SK-N-SH treated with all-trans-retinoic acid at 6 μM for 48 hours (cell line): ENCODE results near the gene TPBG.

Experiments used
- ATAC-seq: fragments of 200-7000 bp; cut with Tn5 transposase; 3 replicates; pipeline ENCODE4 v1.9.1; 2020; ENCODE audit warnings: mild to moderate bottlenecking, moderate library complexity
- ARNTL ChIP-seq: fragments of 450-650 bp; formaldehyde crosslinking; IDR thresholded peaks from 2 replicates; pipeline ENCODE4 v1.5.0; 2020; ENCODE audit warnings: low read depth, mild to moderate bottlenecking, moderate library complexity, borderline replicate concordance
- BACH2 ChIP-seq: fragments of 250-450 bp; sonication (Bioruptor Pico); IDR thresholded peaks from 2 replicates; pipeline ENCODE4 v1.9.0; 2021; ENCODE audit warnings: mild to moderate bottlenecking, borderline replicate concordance
- CREB5 ChIP-seq: fragments of 250-450 bp; sonication (Bioruptor Pico); IDR thresholded peaks from 2 replicates; pipeline ENCODE4 v1.5.1; 2020; ENCODE audit warnings: low read depth, mild to moderate bottlenecking, moderate library complexity
- CSDC2 ChIP-seq: fragments of 250-450 bp; sonication (Bioruptor Pico); IDR thresholded peaks from 2 replicates; pipeline ENCODE4 v1.5.0; 2020; ENCODE audit warnings: mild to moderate bottlenecking, moderate library complexity
- CSRNP3 ChIP-seq: fragments of 250-450 bp; sonication (Bioruptor Pico); IDR thresholded peaks from 2 replicates; pipeline ENCODE4 v1.5.1; 2021; ENCODE audit warnings: mild to moderate bottlenecking, moderate library complexity
- ESRRG ChIP-seq: fragments of 250-450 bp; sonication (Bioruptor Pico); IDR thresholded peaks from 2 replicates; pipeline ENCODE4 v1.6.1; 2021; ENCODE audit warnings: mild to moderate bottlenecking
- ISL1 ChIP-seq: fragments of 250-450 bp; sonication (Bioruptor Pico); IDR thresholded peaks from 2 replicates; pipeline ENCODE4 v2.1.2; 2022; ENCODE audit warnings: mild to moderate bottlenecking, moderate library complexity
- OSR1 ChIP-seq: fragments of 250-450 bp; sonication (Bioruptor Pico); IDR thresholded peaks from 2 replicates; pipeline ENCODE4 v1.8.0; 2022; ENCODE audit warnings: moderate library complexity, mild to moderate bottlenecking, inconsistent platforms
- POU6F1 ChIP-seq: fragments of 250-450 bp; sonication (Bioruptor Pico); IDR thresholded peaks from 2 replicates; pipeline ENCODE4 v1.8.0; 2021; ENCODE audit warnings: low read depth, mild to moderate bottlenecking, moderate library complexity, borderline replicate concordance
- RARB ChIP-seq: fragments of 250-450 bp; sonication (Bioruptor Pico); IDR thresholded peaks from 2 replicates; pipeline ENCODE4 v1.8.0; 2021; ENCODE audit warnings: mild to moderate bottlenecking, moderate library complexity
- SNAI2 ChIP-seq: fragments of 250-450 bp; sonication (Bioruptor Pico); IDR thresholded peaks from 2 replicates; pipeline ENCODE4 v1.5.0; 2020; ENCODE audit warnings: mild to moderate bottlenecking, moderate library complexity
- TCF4 ChIP-seq: fragments of 250-450 bp; sonication (Bioruptor Pico); IDR thresholded peaks from 2 replicates; pipeline ENCODE4 v1.8.0; 2021; ENCODE audit warnings: mild to moderate bottlenecking, moderate library complexity, borderline replicate concordance
- TOX ChIP-seq: fragments of 250-450 bp; sonication (Bioruptor Pico); IDR thresholded peaks from 2 replicates; pipeline ENCODE4 v1.8.0; 2021; ENCODE audit warnings: mild to moderate bottlenecking, moderate library complexity, borderline replicate concordance
- TSHZ2 ChIP-seq: fragments of 250-450 bp; sonication (Bioruptor Pico); IDR thresholded peaks from 2 replicates; pipeline ENCODE4 v1.5.0; 2020; ENCODE audit warnings: mild to moderate bottlenecking, moderate library complexity
- ZC3H10 ChIP-seq: fragments of 250-450 bp; sonication (Bioruptor Pico); IDR thresholded peaks from 2 replicates; pipeline ENCODE4 v1.5.1; 2021; ENCODE audit warnings: mild to moderate bottlenecking, moderate library complexity
- ZFP3 ChIP-seq: fragments of 250-450 bp; sonication (Bioruptor Pico); IDR thresholded peaks from 2 replicates; pipeline ENCODE4 v1.5.0; 2020; ENCODE audit warnings: mild to moderate bottlenecking, moderate library complexity
- ZFP30 ChIP-seq: fragments of 450-650 bp; formaldehyde crosslinking; IDR thresholded peaks from 2 replicates; pipeline ENCODE4 v1.5.0; 2022; ENCODE audit warnings: mild to moderate bottlenecking, moderate library complexity
- ZNF565 ChIP-seq: fragments of 450-650 bp; formaldehyde crosslinking; conservative IDR thresholded peaks from 2 replicates; pipeline ENCODE4 v1.5.0; 2020; ENCODE audit warnings: low read depth, mild to moderate bottlenecking, moderate library complexity
- ZNF8 ChIP-seq: fragments of 450-650 bp; formaldehyde crosslinking; IDR thresholded peaks from 2 replicates; pipeline ENCODE4 v1.5.0; 2020; ENCODE audit warnings: mild to moderate bottlenecking, moderate library complexity
- TF ChIP-seq, protein P1 (sequence below): fragments of 250-450 bp; sonication (Bioruptor Pico); IDR thresholded peaks from 2 replicates; pipeline ENCODE4 v1.8.0; 2020; ENCODE audit warnings: mild to moderate bottlenecking, moderate library complexity, borderline replicate concordance

TPBG gene

GRCh38 chr6:82380566-82381185 is 17.1 kb downstream of the TPBG start:
- no peak for TF ChIP-seq POU6F1 (CRISPR knock-in tag)
- no peak for TF ChIP-seq OSR1 (CRISPR knock-in tag)
- TF ChIP-seq ARNTL, result no peak
- no peak for TF ChIP-seq ISL1
- TF ChIP-seq CSDC2 (CRISPR knock-in tag), result no peak
- no peak for TF ChIP-seq TOX (CRISPR knock-in tag)
- no peak for TF ChIP-seq ZFP3 (CRISPR knock-in tag)
- TF ChIP-seq, protein P1, sequence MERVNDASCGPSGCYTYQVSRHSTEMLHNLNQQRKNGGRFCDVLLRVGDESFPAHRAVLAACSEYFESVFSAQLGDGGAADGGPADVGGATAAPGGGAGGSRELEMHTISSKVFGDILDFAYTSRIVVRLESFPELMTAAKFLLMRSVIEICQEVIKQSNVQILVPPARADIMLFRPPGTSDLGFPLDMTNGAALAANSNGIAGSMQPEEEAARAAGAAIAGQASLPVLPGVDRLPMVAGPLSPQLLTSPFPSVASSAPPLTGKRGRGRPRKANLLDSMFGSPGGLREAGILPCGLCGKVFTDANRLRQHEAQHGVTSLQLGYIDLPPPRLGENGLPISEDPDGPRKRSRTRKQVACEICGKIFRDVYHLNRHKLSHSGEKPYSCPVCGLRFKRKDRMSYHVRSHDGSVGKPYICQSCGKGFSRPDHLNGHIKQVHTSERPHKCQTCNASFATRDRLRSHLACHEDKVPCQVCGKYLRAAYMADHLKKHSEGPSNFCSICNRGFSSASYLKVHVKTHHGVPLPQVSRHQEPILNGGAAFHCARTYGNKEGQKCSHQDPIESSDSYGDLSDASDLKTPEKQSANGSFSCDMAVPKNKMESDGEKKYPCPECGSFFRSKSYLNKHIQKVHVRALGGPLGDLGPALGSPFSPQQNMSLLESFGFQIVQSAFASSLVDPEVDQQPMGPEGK (CRISPR knock-in tag), result no peak
- no peak for TF ChIP-seq ESRRG (CRISPR knock-in tag)
- TF ChIP-seq CSRNP3 (CRISPR knock-in tag), result no peak
- TF ChIP-seq TCF4 (CRISPR knock-in tag), result no peak
- no peak for TF ChIP-seq SNAI2 (CRISPR knock-in tag)
- no peak for TF ChIP-seq CREB5 (CRISPR knock-in tag)
- TF ChIP-seq ZNF8 (CRISPR knock-in tag), result no peak
- no peak for TF ChIP-seq TSHZ2 (CRISPR knock-in tag)
- ATAC-seq, result no peak

GRCh38 chr6:82381278-82381677 is 17.7 kb downstream of the TPBG start:
- no peak for ATAC-seq
- no peak for TF ChIP-seq CREB5 (CRISPR knock-in tag)
- TF ChIP-seq OSR1 (CRISPR knock-in tag), result no peak
- TF ChIP-seq ZC3H10, result no peak
- TF ChIP-seq POU6F1 (CRISPR knock-in tag), result no peak
- TF ChIP-seq ZNF565, result no peak
- TF ChIP-seq ZFP30 (CRISPR knock-in tag), result no peak
- no peak for TF ChIP-seq TCF4 (CRISPR knock-in tag)
- no peak for TF ChIP-seq CSRNP3 (CRISPR knock-in tag)
- TF ChIP-seq ZFP3 (CRISPR knock-in tag), result no peak
- no peak for TF ChIP-seq TSHZ2 (CRISPR knock-in tag)
- TF ChIP-seq RARB (CRISPR knock-in tag), result no peak
- TF ChIP-seq BACH2 (CRISPR knock-in tag), result no peak
- TF ChIP-seq ISL1, result no peak
